GM13977 (cell line): ENCODE measurements around the gene TMEM190.

Experiments
- DNase-seq: peaks from one replicate; pipeline ENCODE4 v3.0.0; 2012; ENCODE audit warnings: low spot score
- in situ Hi-C: fragments of 300-500 bp; cut with MboI; formaldehyde crosslinking; loops from one replicate; pipeline ENCODE4 v1.12.0; 2022; ENCODE audit warnings: low sequenced_read_pairs, low pct_unique_long_range_greater_than_20kb, mixed read lengths, inconsistent platforms; ENCODE audit not compliant: unreplicated experiment
- TF ChIP-seq, protein P1 (sequence below): IDR thresholded peaks from 2 replicates; pipeline ENCODE4 v1.5.1; 2012; ENCODE audit warnings: mild to moderate bottlenecking, control low read depth; ENCODE audit not compliant: insufficient read depth; ENCODE audit errors: extremely low read depth, missing control alignments

TMEM190 gene

DNA sequence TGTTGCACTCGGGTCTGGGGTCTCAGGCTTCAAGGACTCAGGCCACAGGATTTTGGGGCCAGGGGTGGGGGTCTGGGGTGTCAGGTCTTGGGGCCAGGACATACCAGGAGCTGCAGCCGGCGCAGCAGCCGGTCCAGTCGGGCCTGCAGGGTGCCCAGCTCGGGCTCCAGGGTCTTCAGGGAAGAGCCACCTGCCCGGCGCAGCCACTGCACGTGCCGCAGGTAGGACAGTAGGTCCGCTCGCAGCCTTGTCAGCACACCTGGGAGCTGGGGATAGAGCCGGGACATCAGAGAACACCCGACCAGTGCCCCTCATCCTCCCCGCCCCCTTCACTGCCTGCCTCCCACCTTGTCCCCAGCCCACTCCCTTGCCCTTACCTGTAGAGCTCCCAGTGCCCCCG is 8.5 kb upstream of the TMEM190 start:
- TF ChIP-seq, protein P1, sequence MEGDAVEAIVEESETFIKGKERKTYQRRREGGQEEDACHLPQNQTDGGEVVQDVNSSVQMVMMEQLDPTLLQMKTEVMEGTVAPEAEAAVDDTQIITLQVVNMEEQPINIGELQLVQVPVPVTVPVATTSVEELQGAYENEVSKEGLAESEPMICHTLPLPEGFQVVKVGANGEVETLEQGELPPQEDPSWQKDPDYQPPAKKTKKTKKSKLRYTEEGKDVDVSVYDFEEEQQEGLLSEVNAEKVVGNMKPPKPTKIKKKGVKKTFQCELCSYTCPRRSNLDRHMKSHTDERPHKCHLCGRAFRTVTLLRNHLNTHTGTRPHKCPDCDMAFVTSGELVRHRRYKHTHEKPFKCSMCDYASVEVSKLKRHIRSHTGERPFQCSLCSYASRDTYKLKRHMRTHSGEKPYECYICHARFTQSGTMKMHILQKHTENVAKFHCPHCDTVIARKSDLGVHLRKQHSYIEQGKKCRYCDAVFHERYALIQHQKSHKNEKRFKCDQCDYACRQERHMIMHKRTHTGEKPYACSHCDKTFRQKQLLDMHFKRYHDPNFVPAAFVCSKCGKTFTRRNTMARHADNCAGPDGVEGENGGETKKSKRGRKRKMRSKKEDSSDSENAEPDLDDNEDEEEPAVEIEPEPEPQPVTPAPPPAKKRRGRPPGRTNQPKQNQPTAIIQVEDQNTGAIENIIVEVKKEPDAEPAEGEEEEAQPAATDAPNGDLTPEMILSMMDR: no peak
- in situ Hi-C loops: no loop called here
- DNase-seq: no peak

DNA sequence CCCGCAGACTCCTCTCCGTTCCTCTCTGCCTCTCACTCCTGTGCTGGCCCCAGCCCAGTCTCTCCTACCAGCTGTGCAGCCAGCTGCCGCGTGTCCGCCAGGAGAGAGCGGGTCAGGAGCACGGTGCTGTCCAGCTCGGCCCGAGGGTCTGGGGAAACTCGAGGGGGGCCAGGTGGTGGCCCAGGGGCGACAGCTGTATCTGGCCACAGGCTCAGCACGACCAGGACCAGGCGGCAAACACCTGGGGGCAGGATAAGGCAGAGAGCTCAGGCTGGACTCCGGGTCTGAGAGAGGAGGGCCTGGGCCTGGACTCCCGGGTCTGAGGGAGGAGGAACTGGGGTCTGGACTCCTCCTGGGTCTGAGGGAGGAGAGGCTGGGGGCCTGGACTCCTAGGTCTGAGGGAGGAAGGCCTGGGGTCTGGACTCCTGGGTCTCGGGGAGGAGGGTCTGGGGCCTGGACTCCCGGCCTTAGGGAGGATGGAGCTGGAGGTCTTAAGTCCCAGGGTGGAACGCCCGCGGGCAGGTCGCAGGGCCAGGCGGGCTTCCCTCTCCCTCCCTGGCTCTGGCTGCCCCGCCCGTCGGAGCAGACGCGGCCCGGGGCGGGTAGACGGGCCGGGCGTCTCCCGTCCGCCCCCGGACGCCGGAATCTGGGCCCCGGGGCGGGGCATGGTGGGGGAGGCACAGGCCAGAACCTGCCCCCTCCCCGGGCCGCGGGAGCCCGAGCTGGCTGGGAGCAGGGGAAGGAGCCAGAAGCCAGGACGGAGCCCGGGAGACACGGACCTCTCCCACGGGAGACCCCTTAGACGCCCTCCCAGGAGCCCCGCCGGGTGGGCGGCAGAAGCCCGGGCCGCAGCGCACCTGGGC is 7.7 kb upstream of the TMEM190 start:
- DNase-seq: peak; percentile 64
- TF ChIP-seq, protein P1: no peak
- in situ Hi-C loops: no loop called here

DNA sequence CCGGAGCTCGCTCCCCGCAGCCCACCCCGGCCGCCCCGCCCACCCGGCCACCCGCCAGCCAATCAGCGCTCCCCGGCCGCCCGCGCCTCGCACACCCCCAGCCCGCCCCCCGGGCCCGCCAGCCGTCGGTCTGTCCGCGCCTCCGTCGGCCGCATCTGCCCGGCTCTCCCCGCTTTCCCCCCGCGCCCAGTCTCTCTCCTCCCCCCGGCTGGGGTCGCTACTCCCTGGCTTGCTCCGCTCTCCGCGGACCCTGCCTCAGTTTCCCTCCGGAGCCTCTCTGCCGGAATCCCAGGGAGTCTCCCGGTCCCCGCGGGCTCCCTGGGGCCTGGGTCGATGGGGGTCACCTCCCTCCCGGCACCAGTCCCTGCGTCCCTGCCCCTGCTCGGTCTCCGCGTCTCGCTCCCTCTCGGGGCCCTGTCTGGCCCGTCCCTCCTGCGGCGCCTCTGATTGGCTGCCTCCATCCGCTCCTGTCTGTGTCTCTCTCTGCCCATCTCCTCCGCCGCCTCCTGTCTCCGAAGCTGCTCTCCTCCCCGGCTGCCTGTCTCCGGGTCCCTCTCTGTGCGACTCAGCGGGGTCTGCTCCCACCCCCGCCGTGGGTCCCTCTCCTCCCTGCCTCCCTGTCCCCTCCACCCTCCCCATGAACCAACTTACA is 6.8 kb upstream of the TMEM190 start:
- DNase-seq: peak; percentile 84
- TF ChIP-seq, protein P1: no peak
- in situ Hi-C loops: no loop called here

DNA sequence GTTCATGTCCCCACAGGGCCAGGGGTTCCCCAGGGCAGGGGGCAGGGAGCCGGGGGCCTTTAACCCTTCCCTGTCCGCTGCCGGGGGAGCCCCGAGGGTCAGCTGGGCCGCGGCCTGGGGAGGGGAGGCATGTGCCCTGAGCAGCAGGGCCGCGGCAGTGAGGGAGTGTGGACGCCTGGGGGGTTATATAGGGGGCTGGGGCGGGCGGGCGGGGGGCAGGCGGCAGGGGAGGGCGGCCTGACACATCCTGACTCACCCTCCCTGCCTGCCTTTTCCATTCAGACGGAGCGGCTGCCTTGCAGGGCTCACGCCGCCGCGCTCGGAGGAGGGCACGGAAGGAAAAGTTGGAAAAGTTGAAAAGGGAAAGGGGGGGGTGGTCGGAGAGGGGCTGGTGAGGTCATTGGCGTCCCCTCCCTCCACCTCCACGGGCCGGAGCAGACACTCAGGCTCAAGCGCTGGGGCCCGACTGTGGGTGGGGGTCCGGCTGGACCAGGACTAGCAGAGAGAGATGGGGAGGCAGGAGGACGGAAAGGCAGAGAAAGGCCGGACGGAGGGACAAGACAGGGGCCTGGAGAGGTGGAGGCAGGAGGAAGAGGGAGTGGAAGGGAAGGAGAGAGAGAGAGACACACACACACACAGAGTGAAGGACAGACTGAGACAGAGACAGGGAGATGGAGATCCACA is 6.2 kb upstream of the TMEM190 start, which contains the start of gene IL11:
Gene IL11, minus strand, starts transcription at position 159 of the 684 bp plus-strand sequence. Its CDS starts 153 bp downstream, at position 6.
- no peak for DNase-seq
- TF ChIP-seq, protein P1: no peak
- in situ Hi-C loops: no loop called here

DNA sequence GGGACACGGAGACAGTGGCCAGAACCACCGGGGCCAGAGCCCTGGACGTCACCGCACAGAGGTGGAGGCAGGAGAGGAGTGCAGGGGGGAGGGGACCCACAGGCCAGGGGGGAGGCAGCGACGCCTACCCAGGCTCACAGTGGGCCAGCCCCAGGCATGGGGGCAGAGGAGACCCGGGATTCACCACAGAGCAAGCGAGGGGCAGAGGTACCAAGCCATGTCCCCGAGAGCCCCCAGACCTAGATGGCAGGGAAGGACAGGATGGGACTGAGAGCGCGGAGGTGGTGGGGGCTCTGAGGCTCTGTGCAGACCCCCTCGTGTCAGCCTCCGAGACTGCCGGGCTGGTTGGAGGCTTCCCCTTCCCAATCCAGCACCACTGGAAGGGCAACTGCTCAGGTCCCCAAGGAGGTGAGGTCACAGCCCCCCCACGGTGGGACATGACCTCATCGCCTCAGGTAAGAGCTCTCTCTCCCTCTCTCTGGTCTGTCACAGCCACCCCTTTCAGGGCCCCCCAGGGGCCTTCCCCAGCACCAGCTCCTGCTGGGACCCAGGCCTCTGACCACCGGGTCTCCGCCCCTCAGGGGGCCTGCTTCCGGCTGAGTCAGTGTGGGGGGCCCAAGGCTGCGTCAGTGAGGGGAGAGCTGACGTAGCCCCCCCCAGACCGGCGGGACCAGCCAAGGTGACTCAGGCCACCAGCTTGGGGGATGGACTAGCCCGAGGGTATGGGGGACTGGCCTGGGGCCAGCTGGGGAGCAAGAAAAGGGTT is 4.1 kb upstream of the TMEM190 start:
- in situ Hi-C loops: no loop called here
- TF ChIP-seq, protein P1: no peak
- DNase-seq: no peak

DNA sequence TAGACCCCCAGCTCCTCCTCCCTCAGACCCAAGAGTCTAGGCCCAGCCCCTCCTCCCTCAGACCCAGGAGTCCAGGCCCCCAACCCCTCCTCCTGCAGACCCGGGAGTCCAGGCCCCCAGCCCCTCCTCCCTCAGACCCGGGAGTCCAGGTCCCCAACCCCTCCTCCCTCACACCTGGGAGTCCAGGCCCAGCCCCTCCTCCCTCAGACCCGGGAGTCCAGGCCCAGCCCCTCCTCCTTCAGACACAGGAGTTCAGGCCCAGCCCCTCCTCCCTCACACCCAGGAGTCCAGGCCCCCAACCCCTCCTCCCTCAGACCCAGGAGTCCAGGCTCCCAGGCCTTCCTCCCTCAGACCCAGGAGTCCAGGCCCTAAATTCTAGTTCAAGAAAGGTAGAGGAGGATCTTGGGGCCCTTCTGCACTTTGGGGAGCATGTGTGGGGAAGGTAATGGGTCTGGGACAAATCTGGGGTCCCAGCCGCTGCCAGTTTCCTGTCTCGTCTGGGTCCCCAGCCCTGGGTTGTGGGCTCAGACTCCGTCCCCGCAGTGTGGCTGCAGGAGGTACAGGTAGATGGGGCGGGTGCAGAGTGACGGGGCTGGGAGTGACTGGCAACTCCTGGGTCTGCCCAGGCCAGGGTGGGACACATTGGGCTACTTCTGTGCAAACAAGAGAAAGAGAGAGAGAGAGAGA is 3.2 kb upstream of the TMEM190 start:
- no peak for DNase-seq
- TF ChIP-seq, protein P1: no peak
- in situ Hi-C loops: no loop called here
